ENCODE data around the gene KIAA1549. TPM values are rescaled to one million over a fixed set of nuclear protein-coding genes. Genes with fewer than 3 reads are reported as not detected.

Gene KIAA1549
- total RNA-seq, 1 donor, result 3.3 TPM

DNA sequence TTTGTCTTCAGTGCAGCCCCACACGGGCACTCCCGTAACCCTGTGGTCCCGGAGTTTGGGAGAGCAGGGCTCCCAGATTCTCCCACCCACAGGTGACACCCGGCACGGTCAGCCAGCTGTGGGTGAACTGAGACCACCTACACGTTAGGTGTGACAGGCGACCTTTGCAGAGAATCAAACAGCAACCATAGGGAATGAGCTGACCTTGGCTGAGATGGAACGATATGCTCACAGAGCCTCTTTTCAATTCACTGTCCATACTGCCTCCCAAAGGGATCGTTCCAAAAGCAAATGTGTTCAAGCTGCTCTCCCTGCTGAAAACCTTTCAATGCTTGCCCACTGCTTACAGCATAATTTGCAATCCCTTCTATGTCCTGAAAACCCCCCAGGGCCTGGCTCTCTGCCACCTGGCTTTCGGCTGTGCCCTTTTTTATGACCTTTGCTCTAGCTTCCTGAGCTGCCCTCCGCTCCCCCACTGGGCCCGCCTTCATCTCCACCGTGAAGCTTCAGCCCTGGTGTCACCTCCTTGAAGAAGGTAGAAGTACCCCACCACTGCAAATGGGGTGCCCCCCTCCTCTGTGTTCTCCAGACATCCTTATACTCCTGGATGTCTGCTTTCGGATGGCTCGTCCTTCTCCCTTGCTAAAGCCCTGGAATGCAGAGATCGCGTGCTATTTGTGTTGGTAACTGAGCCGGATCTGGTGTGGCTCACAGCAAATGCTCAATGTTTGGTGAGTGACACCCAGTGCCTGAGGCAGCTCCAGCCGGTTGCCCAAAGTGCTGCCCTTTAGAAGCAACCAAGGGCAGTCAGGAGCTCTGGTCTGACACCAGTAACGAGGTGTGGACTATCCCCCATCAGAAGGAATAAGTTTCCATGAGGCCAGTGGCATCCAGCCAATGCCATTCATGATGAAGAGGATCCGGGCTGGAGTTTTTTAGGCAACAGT lies 90.4 kb downstream of the KIAA1549 start:
- Histone ChIP-seq H3K9me3 (ENCODE audit: low read depth, low read length) (no peaks in the 10 kb centered on the region), H3K79me2 (ENCODE audit: insufficient read depth, low read length) (no peaks in the 10 kb centered on the region), H3K4me3 (ENCODE audit: insufficient read depth, low read length) (no peak overlapping the region), H3K27ac (ENCODE audit: low read depth, low read length) (no peak overlapping the region), H3K36me3 (ENCODE audit: insufficient read depth, low read length) (no peaks in the 10 kb centered on the region), H2AFZ (ENCODE audit: low read length) (peak overlapping the region; percentile 1), H4K20me1 (ENCODE audit: insufficient read depth, low read length) (no peaks in the 10 kb centered on the region), H3K4me1 (ENCODE audit: insufficient read depth, low read length) (peaks cover 5% of the 10 kb centered on the region), H3K27me3 (ENCODE audit: insufficient read depth, low read length) (no peaks in the 10 kb centered on the region), H3K4me2 (ENCODE audit: insufficient read depth, low read length) (no peak overlapping the region)
- TF ChIP-seq, protein P1, sequence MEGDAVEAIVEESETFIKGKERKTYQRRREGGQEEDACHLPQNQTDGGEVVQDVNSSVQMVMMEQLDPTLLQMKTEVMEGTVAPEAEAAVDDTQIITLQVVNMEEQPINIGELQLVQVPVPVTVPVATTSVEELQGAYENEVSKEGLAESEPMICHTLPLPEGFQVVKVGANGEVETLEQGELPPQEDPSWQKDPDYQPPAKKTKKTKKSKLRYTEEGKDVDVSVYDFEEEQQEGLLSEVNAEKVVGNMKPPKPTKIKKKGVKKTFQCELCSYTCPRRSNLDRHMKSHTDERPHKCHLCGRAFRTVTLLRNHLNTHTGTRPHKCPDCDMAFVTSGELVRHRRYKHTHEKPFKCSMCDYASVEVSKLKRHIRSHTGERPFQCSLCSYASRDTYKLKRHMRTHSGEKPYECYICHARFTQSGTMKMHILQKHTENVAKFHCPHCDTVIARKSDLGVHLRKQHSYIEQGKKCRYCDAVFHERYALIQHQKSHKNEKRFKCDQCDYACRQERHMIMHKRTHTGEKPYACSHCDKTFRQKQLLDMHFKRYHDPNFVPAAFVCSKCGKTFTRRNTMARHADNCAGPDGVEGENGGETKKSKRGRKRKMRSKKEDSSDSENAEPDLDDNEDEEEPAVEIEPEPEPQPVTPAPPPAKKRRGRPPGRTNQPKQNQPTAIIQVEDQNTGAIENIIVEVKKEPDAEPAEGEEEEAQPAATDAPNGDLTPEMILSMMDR (IDR thresholded peaks at IDR 0.05; ENCODE audit: extremely low read depth, low read depth, low read length), result no peak
- DNase-seq (ENCODE audit: insufficient read length, low spot score, missing footprints), result no peak

DNA sequence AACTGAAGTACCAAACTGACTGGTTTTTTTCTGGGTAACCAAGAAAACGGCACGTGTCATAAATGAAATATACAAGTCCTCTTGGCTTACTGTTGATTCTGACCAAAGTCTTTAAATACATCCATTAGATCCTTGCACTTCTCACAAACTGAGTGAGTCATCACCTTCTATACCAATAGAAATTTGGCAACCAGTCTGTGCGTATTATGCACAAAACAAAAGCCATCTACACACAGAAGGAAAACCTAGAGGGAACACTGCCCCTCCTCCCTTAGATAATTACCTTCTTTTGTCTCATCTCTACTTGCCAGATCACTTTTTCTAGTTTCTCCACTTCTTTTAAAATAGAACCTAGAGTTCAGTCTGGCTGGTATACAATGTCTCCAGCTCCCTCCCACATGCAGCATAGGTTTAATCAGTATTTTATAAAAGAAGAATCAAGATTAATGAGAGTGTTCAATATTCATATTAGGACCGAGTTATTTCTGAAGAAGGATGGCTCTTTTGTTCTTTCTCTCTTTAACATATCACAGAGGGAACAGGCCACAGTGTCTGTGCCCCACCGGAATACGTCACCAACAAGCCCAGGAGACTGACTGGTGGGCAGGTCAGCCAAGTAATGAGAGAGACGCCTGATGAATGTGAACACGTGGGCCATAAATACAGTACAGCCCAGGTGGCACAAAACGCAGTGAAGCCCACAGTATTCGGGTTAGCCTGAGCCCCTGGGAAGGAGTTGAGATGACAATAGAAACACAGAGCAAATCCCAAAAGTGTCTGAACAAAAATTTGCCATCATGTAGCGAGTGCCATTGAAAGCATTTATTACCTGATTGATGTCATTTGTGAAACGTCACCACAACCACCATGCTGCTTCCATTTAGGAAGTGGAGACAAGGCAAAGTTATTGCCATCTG lies 91.3 kb downstream of the KIAA1549 start:
- H3K4me3 ChIP-seq (ENCODE audit: insufficient read depth, low read length), result no peak overlapping the region
- H4K20me1 ChIP-seq (ENCODE audit: insufficient read depth, low read length), result no peaks in the 10 kb centered on the region
- TF ChIP-seq, protein P1 (IDR thresholded peaks at IDR 0.05; ENCODE audit: extremely low read depth, low read depth, low read length), result no peak
- no peak overlapping the region for H3K4me2 ChIP-seq (ENCODE audit: insufficient read depth, low read length)
- no peak for DNase-seq (ENCODE audit: insufficient read length, low spot score, missing footprints)
- no peaks in the 10 kb centered on the region for H3K9me3 ChIP-seq (ENCODE audit: low read depth, low read length)
- no peak overlapping the region for H2AFZ ChIP-seq (ENCODE audit: low read length)
- no peaks in the 10 kb centered on the region for H3K36me3 ChIP-seq (ENCODE audit: insufficient read depth, low read length)
- H3K27ac ChIP-seq (ENCODE audit: low read depth, low read length), result no peak overlapping the region
- peaks cover 5% of the 10 kb centered on the region for H3K4me1 ChIP-seq (ENCODE audit: insufficient read depth, low read length)
- no peaks in the 10 kb centered on the region for H3K79me2 ChIP-seq (ENCODE audit: insufficient read depth, low read length)
- no peaks in the 10 kb centered on the region for H3K27me3 ChIP-seq (ENCODE audit: insufficient read depth, low read length)

- no peaks in the 10 kb centered on the region for H4K20me1 ChIP-seq (ENCODE audit: insufficient read depth, low read length)
- TF ChIP-seq, protein P1 (IDR thresholded peaks at IDR 0.05; ENCODE audit: extremely low read depth, low read depth, low read length), result no peak
- no peak overlapping the region for H2AFZ ChIP-seq (ENCODE audit: low read length)
- no peak overlapping the region for H3K4me2 ChIP-seq (ENCODE audit: insufficient read depth, low read length)
- H3K27ac ChIP-seq (ENCODE audit: low read depth, low read length), result no peak overlapping the region
- H3K79me2 ChIP-seq (ENCODE audit: insufficient read depth, low read length), result no peaks in the 10 kb centered on the region
- no peak for DNase-seq (ENCODE audit: insufficient read length, low spot score, missing footprints)
- no peaks in the 10 kb centered on the region for H3K27me3 ChIP-seq (ENCODE audit: insufficient read depth, low read length)
- H3K4me1 ChIP-seq (ENCODE audit: insufficient read depth, low read length), result peaks cover 5% of the 10 kb centered on the region
- no peaks in the 10 kb centered on the region for H3K36me3 ChIP-seq (ENCODE audit: insufficient read depth, low read length)
- H3K9me3 ChIP-seq (ENCODE audit: low read depth, low read length), result no peaks in the 10 kb centered on the region
- no peak overlapping the region for H3K4me3 ChIP-seq (ENCODE audit: insufficient read depth, low read length)
Measured at GRCh38 chr7:138887872-138888656, 93.1 kb downstream of the KIAA1549 start.

Data from osteoblast (primary cell).